IPS-NIHi7 (cell line): ENCODE results near the gene SLC12A9.
"Not testable (repeated sequence)": the region's sequence is repeated elsewhere in the genome, so short reads cannot be mapped to it uniquely, and the experiment has no call there.

Experiments
- DNase-seq: peaks from one replicate; pipeline ENCODE4 v3.0.0; 2012; ENCODE audit warnings: mixed read lengths; ENCODE audit errors: extremely low spot score

The SLC12A9 gene

DNA sequence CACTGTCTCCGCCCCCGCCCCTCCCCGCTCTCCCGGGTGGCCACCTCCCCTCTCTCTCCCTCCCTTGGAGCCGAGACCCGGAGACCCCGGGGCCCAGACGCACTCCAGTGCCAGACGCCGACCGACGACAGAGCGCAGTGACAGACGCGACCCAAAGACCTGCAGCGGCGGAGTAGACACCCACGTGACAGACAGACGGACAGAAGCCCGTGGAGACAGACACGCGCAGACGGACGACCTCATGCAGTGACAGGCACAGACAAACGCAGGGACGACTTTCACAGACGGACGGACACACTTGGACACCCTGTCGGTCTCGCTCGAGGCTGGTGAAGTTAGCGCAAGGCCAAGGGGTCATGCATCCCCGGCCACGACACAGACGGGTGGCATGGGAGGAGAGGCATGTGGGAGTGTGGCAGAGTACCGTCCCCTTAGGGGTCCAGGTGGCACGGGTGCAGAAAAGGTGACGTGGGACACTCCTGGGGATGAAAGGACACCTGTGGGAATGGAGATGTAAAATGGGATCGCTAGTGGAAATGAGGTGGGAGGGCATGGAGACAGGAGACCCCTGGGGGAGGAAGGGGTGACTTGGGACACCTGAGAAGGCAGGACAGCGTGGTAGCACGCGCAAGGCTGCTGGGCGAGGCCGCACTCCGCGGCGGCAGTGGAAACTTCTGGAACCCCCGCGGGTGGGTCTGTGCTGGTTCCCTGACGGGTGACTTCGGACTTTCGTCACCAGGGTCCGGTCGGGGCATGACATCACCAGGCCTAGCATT, 43.6 kb downstream of the SLC12A9 start:
- DNase-seq = peak; percentile 72

DNA sequence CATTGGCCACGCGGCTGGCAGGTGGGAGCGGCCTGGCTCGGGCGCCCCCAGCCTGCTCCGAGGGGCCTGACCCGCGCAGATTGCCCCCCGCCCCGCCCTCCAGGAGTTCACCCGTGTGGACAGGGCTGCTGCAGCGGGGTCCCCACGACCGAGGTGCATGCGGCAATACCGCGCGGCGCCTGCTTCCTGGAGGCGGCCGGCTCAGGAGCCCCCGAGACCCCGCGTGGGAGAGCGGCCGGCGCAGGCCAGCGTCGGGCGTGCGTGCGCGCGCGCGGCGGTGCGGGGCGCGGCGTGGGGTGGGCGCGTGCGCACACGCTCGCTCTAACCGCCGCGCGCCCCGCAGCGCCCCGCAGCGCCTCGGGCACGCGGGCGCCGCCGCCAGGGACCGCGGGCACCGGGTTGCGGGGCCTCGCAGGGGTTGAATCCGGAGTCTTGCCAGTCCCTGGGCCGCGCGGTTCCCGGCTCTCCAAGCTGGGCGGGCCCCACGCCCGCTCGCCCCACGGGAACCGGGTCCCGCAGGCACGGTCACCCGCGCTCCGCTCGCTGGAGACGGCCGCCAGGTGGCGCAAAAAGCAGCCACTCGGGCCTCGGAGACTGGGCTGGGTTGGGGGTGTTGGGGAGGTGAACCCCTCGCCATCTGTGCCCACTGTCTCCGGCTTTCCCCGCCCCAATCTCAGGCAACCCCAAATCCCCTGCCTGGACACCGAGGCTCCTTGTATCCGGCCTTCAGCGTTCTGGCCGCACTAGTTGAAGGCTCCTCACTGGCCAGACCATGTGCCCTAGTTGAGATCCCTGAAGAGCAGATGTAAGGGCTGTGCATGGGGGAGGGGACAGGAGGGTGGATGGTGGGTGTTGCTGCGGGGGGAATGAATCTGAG, 44.5 kb downstream of the SLC12A9 start:
- no peak for DNase-seq

DNA sequence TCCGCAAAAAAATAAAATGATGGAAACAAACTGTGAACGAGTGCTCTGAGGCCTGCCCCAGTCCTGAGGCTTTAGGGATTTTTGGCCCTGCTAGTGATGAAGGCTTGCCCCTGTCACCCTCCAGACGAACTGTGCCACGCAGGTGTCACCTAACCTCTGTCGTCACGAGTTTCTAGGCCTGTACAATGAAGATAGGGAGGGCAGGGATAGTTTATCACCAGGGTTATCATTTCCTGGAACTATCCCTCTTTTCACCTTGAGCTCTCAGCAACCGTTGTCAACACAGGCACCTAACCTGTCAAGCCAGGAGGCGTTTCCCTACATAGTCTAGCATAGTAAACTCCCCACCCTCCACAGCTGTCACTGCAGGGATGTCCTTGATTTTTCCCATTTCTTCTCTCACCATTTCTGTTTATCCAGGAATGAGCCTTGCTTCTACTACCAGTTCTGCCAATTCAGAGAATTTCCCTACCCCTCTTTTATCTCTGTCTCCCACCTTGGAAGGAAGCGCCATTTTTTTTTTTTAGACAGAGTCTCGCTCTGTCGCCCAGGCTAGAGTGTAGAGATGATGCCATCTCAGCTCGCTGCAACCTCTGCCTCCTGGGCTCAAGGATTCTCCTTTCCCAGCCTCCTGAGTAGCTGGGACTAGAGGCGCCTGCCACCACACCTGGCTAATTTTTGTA, 45.4 kb downstream of the SLC12A9 start:
- DNase-seq = no peak

DNA sequence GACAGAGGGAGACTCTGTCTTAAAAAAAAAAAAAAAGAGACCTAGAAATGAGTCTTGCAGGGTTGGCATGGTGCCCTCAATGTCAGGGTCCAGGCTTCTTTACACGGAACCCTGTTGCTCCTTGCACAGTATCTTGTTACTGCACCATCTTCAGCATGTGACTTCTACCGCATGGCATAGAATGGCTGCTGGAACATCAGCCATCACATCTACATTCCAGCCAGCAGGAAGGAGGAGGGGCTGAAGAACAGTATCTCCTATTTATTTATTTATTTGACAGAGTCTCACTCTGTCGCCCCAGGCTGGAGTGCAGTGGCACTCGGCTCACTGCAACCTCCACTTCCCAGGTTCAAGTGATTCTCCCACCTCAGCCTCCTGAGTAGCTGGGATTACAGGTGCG, 46.9 kb downstream of the SLC12A9 start:
- no peak for DNase-seq

DNA sequence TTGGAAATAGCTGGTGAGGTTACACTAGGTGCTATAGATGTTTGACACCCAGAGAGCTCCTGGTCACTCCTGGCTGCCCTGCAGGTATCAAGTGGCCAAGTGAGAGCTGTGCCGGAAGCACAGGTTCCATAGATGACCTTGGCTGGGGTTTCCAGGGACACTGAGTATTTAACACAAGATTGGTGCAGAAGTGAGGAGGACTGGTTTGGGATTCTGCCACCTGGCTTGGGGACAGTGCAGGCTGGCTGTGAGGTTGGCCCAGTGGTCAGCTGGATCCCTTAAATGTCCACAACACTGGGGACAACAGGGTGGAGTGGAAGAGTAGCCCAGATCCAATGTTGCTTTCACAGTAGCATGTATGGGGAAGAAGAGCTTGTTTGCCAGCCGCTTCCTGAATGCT, 48.5 kb downstream of the SLC12A9 start:
- no peak for DNase-seq

DNA sequence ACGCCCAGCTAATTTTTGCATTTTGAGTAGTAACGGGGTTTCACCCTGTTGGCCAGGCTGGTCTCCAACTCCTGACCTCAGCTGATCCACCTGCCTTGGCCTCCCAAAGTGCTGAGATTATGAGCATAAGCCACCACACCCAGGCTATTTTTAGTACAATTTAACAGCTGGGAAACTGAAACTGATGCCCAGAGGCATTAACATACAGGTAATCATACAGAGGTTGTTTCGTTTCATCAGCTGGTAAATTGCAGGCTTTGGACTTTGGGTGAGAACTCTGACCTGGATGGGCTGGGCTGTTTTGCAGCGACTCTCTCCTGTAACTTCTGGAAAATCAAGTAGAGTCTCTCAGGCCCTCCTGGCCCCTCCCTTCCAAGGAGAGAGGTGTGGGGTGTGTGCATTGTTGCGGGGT, 49.4 kb downstream of the SLC12A9 start:
- DNase-seq = no peak

DNA sequence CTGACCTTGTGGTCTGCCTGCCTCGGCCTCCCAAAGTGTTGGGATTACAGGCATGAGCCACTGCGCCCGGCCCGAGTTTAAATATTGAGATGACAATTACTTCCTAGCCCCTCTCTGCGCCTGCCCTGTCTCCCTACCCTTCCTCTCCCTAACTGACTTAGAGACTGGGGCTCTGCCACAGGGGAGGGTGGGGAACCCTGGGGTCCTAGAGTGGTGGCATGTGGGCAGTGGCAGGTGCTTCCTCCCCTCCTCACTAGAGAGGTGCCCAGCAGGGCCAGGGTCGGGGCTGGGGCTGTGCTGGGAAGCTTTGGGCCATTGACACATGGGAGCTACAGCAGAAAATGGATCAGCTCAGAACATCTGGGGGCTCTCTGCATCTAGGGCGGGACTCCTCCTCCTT, 50.1 kb downstream of the SLC12A9 start:
- no peak for DNase-seq

DNA sequence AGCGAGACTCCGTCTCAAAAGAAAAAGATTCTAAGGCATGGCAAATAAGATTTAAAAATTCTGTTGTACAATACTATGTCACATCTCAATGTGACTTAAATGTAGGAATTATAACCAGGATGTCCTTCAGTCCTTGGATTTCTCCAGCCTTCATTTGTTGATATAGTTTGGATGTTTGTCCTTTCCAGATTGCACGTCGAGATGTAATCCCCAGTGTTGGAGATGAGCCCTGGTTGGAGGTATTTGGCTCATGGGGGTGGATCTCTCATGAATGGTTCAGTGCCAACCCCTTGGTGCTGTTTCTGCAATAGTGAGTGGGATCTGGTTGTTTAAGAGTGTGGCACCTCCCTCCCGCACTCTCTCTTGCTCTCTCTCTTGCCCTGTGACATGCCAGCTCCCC, 56.0 kb downstream of the SLC12A9 start:
- DNase-seq = no peak

DNA sequence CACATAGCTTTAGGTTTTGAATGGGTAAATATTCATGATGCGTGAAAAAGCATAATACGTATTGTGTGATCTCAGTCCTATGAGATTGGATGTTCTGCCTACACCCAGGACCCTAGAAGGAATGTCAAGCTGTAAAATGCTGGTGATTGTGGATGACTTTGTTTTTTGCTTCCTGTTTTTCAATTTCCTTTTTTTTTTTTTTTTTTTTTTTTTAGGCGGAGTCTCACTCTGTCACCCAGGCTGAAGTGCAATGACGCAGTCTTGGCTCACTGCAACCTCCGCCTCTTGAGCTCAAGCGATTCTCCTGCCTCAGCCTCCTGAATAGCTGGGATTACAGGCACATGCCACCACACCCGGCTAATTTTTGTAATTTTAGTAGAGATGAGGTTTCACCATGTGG, 57.9 kb downstream of the SLC12A9 start:
- not testable (repeated sequence) for DNase-seq

DNA sequence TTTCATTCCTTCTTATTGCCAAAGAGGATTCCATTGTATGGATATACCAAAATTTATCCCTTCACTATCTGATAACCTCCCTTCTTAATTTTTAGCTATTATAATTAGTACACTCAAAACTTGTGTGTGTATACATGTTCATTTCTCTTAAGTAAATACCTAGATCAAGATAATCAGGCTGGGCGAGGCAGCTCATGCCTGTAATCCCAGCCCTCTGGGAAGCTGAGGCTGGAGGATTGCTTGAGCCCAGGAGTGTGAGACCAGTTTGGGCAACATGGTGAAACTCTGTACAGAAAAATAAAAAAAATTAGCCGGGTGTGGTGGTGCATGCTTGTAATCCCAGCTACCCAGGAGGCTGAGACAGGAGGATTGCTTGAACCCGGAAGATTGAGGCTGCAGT, 59.0 kb downstream of the SLC12A9 start:
- no peak for DNase-seq

DNA sequence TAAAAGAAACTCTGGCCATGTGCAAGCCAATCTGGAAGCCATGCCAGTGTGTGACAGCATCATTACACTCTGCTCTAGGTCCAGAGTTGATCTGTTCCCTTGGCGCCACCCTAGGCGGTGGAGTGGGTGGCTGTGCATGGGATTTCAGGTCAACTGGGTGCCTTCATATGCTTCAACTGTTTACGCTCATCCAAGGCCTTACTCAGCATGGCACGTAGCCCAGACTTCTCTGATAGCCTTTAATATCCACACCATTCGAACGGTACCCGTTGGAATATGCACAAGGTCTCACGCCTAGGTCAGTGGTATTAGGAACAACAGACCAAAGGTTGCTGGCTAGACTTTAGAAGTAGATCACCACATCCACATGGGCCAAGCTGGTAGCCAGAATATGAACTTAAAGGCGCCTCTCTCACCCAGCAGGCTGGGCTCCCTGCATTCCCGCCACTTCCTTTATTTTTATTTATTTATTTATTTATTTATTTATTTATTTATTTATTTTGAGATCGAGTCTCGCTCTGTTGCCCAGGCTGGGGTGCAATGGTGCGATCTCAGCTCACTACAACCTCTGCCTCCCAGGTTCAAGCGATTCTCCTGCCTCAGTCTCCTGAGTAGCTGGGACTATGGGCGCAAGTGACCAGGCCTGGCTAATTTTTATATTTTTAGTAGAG, 61.8 kb downstream of the SLC12A9 start:
- DNase-seq = no peak

DNA sequence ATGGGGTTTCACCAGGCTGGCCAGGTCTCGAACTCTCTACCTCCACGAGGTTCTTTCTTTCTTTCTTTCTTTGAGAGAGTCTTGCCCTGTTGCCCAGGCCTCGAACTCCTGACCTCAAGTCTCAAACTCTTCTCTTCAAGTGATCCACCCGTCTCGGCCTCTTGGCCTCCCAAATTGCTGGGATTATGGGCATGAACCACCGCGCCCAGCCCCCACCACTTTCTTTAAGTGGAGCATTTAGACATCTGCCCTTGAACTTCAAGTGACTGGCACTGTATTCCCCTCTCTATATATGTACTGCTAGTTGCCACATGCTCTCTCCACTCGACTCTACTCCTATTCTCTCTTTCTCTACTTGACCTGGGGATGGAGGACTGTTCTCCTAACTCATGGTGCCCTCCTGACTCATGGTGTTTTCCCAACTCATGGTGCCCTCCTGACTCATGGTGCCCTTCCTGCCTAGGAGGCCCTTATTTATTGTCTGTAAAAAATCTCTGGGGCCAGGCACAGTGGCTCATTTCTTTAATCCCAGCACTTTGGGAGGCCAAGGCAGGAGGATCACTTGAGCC, 62.5 kb downstream of the SLC12A9 start:
- DNase-seq = no peak
